NCI-H2196 (cell line): ENCODE measurements around the gene CAMKK2.
"Not testable (repeated sequence)": the region's sequence is repeated elsewhere in the genome, so short reads cannot be mapped to it uniquely, and the experiment has no call there.

Source experiments
- DNase-seq: peaks from one replicate; lab custom pipeline; 2025; ENCODE audit not compliant: unreplicated experiment; lab: John Stamatoyannopoulos, UW

CAMKK2 gene

GRCh38 chr12:121299662-121300061 is 3.2 kb upstream of the CAMKK2 start:
- DNase-seq = no peak

GRCh38 chr12:121298411-121298810 is 1.9 kb upstream of the CAMKK2 start:
- not testable (repeated sequence) for DNase-seq

GRCh38 chr12:121297435-121297991 is 1.0 kb upstream of the CAMKK2 start:
- no peak for DNase-seq

GRCh38 chr12:121295746-121296617 is 527 bp downstream of the CAMKK2 start:
- no peak for DNase-seq

GRCh38 chr12:121295116-121295745 is 1.3 kb downstream of the CAMKK2 start:
- DNase-seq = no peak

GRCh38 chr12:121294151-121294889 is 2.2 kb downstream of the CAMKK2 start:
- no peak for DNase-seq

- DNase-seq = no peak
Measured at GRCh38 chr12:121293603-121294002, 2.9 kb downstream of the CAMKK2 start.

- DNase-seq = no peak
Measured at GRCh38 chr12:121290410-121290809, 6.1 kb downstream of the CAMKK2 start.

GRCh38 chr12:121289962-121290361 is 6.5 kb downstream of the CAMKK2 start:
- DNase-seq = no peak

- DNase-seq = no peak
Measured at GRCh38 chr12:121288986-121289385, 7.5 kb downstream of the CAMKK2 start.

- DNase-seq = no peak
Measured at GRCh38 chr12:121288158-121288845, 8.2 kb downstream of the CAMKK2 start.

GRCh38 chr12:121287267-121287954 is 9.1 kb downstream of the CAMKK2 start:
- DNase-seq = no peak

- no peak for DNase-seq
Measured at GRCh38 chr12:121285856-121286255, 10.7 kb downstream of the CAMKK2 start.

GRCh38 chr12:121284551-121285390 is 11.7 kb downstream of the CAMKK2 start:
- no peak for DNase-seq

GRCh38 chr12:121283841-121284240 is 12.7 kb downstream of the CAMKK2 start:
- no peak for DNase-seq

GRCh38 chr12:121283388-121283787 is 13.1 kb downstream of the CAMKK2 start:
- DNase-seq = no peak

GRCh38 chr12:121282910-121283309 is 13.6 kb downstream of the CAMKK2 start:
- DNase-seq = not testable (repeated sequence)

- DNase-seq = no peak
Measured at GRCh38 chr12:121282072-121282742, 14.3 kb downstream of the CAMKK2 start.

GRCh38 chr12:121281116-121281515 is 15.4 kb downstream of the CAMKK2 start:
- DNase-seq = not testable (repeated sequence)
